Prostate gland (tissue), 2 donors: ENCODE results near the gene TRAF3. TPM values are rescaled to one million over a fixed set of nuclear protein-coding genes. Genes with fewer than 3 reads are reported as not detected.

Experiments
- DNase-seq: peaks from one replicate; pipeline ENCODE4 v3.0.0-alpha.2; 2019; ENCODE audit warnings: low spot score
- H3K27ac ChIP-seq, 2 donors: fragments of 200-600 bp; sonication (generic); 2 replicates each; pipeline ENCODE4 v1.5.1; 2017 to 2019
- H3K27me3 ChIP-seq: fragments of 200-600 bp; sonication (generic); replicated peaks from 2 replicates; pipeline ENCODE4 v1.5.1; 2019; ENCODE audit not compliant: insufficient read depth
- H3K36me3 ChIP-seq, 2 donors: fragments of 200-600 bp; sonication (generic); 1 replicate in 1 of 2; 2 replicates in 1 of 2; pipeline versions ENCODE4 v1.5.1 to v1.8.1; 2017 to 2019
- H3K4me1 ChIP-seq: fragments of 200-600 bp; sonication (generic); replicated peaks from 2 replicates; pipeline ENCODE4 v1.5.1; 2019
- H3K4me3 ChIP-seq, 2 donors: fragments of 200-600 bp; sonication (generic); 2 replicates each; pipeline ENCODE4 v1.5.1; 2017 to 2019
- H3K9me3 ChIP-seq: fragments of 200-600 bp; sonication (generic); 2 replicates; pipeline ENCODE4 v1.5.1; 2017
- POLR2A ChIP-seq: fragments of 450-650 bp; IDR thresholded peaks from one replicate; pipeline ENCODE4 v1.6.1; 2016; ENCODE audit warnings: antibody characterized with exemption, mild to moderate bottlenecking
- POLR2AphosphoS5 ChIP-seq: sonication (generic); formaldehyde crosslinking; IDR thresholded peaks from one replicate; pipeline ENCODE4 v1.6.1; 2017; ENCODE audit warnings: antibody characterized with exemption
- WGBS: methylation state at CpG from one replicate; pipeline ENCODE4 v1.1.5; 2018; 5-methylcytosine and 5-hydroxymethylcytosine counted together
- intact Hi-C: fragments of 100-400 bp; cut with DNase I; formaldehyde crosslinking; loops from one replicate; pipeline ENCODE4 v1.14.2; 2022
- total RNA-seq, 2 donors: library from RNA; depleted of rRNA; stranded (reverse); fragments of >200 nt; gene quantifications; one replicate each; pipeline ENCODE4 v1.1.0, GENCODE V29; 2016
- TF ChIP-seq, protein P1 (sequence below), 4 experiments: fragments of 200-600 bp in 2 of 4; fragments of 450-650 bp in 2 of 4; sonication (generic) in 2 of 4; IDR thresholded peaks; 1 replicate in 3 of 4; 2 replicates in 1 of 4; pipeline ENCODE4 v1.5.1; 2016 to 2019; ENCODE audit warnings: antibody characterized with exemption in 4 of 4, mild to moderate bottlenecking in 2 of 4, moderate library complexity in 2 of 4

Gene TRAF3
- total RNA-seq, 2 donors from 2014 or later: 8.3 to 22.0 TPM

DNA sequence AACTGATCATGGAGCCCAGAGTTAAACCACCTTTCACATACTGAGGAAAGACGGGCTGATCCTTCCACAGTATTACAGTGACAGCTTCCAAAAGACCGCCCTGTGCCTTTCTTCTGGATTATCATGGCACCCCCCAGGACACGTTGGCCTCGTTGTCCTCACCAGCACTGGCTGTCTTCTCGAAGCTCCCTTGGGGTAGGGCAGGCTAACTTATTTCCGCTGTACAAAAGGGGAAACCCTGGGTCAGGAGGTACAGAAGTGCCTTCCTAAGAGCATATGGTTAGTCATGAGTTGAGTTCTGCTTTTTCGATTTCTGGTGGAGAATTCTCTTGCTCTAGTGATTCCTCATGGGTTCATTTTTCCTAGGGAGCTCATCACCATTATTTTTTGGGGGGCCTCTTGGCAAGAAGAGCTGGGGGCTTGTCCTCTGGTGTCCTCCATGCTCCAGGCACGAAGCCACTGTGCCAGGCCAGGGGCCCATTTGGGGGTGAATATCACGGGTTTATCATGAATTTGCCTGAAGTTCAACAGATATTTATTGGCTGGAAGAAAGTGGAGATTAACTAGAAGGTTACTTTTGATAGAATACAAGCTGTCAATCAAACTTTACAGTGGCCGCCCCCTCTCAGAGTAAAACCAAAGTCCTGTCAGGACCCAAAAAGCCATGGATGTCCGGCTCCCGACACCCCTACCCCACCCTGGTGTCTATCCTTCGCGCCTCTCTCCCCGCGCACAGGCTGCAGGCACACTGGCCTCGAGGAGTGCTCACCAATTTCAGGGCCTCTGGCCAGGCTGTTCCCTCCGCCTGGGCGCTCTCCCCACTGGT is 8.8 kb upstream of the TRAF3 start:
- Histone ChIP-seq H3K27me3 (no peaks in the 10 kb centered on the region), H3K9me3 (no peaks in the 10 kb centered on the region), H3K36me3 (no peaks in the 10 kb centered on the region), H3K27ac (no peak overlapping the region), H3K4me1 (no peaks in the 10 kb centered on the region), H3K4me3 (no peak overlapping the region)
- intact Hi-C loops: no loop called here
- WGBS: 88% methylated on average over 19 of the region's 19 CpGs
- no peak for DNase-seq
- TF ChIP-seq POLR2A (no peak), POLR2AphosphoS5 (no peak)
- TF ChIP-seq, protein P1, sequence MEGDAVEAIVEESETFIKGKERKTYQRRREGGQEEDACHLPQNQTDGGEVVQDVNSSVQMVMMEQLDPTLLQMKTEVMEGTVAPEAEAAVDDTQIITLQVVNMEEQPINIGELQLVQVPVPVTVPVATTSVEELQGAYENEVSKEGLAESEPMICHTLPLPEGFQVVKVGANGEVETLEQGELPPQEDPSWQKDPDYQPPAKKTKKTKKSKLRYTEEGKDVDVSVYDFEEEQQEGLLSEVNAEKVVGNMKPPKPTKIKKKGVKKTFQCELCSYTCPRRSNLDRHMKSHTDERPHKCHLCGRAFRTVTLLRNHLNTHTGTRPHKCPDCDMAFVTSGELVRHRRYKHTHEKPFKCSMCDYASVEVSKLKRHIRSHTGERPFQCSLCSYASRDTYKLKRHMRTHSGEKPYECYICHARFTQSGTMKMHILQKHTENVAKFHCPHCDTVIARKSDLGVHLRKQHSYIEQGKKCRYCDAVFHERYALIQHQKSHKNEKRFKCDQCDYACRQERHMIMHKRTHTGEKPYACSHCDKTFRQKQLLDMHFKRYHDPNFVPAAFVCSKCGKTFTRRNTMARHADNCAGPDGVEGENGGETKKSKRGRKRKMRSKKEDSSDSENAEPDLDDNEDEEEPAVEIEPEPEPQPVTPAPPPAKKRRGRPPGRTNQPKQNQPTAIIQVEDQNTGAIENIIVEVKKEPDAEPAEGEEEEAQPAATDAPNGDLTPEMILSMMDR (IDR thresholded peaks at IDR 0.05): no peak

DNA sequence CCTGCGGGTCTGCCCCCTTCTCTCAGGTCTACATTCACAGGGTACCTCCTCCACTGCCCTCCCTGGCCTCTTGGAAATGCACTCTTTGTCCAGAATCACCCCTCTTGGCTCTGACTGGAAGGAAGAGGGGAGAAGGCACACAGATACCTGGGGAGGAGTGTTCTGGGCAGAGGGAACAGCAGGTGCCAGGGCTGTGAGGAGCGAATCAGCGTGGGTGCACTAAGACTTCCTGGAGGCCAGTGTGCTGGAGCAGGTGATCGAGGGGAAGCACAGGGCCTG is 8.3 kb upstream of the TRAF3 start:
- Histone ChIP-seq H3K27me3 (no peaks in the 10 kb centered on the region), H3K36me3 (no peaks in the 10 kb centered on the region), H3K9me3 (no peaks in the 10 kb centered on the region), H3K27ac (no peak overlapping the region), H3K4me3 (no peak overlapping the region), H3K4me1 (no peaks in the 10 kb centered on the region)
- DNase-seq: no peak
- 95% methylated on average over 4 of the region's 4 CpGs for WGBS
- TF ChIP-seq POLR2A: no peak
- no peak for TF ChIP-seq POLR2AphosphoS5
- TF ChIP-seq, protein P1 (IDR thresholded peaks at IDR 0.05): no peak
- intact Hi-C loops: no loop called here

DNA sequence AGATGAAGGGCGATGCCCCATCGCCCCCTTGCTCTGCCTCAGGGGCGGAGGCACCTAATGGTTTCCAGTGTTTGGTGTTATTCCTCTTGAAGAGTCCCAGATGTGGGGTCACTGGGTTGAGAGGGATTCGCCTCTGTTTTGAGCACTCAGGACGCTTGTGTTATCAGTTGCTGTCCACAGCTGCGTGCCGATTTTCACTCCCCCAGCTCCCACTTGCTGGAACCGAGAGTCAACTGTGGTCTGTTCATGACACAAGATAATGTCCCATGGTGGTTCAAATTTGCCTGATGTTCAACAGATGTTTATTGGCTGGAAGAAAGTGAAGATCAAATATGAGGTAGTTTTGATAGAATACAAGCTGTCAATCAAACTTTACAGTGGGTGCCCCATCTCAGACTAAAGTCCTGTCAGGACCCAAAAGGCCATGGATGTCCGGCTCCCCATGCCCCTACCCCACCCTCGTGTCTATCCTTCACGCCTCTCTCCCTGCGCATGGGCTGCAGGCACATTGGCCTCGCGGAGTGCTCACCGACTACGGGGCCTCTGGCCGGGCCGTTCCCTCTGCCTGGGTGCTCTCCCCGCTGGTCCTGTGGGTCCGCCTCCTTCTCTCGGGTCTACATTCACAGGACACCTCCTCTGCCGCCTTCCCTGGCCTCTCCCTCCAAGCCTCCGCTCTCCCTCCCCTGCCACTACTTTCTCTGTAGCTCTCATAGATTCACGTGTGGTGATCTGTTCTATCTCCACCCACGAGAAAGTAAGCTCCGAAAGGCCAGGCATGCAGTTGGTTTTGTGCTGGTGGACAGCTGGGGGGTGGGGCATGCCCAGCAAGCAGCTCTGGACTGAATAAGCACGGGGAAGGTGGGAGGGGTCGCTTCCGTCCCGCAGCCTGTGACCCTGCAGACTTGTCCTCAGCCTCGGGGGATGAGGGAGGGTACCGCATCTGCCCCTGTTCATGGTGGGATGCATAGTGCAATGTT is 6.8 kb upstream of the TRAF3 start:
- H3K36me3 ChIP-seq: no peaks in the 10 kb centered on the region
- H3K9me3 ChIP-seq: no peaks in the 10 kb centered on the region
- WGBS: 76% methylated on average over 32 of the region's 32 CpGs
- no peaks in the 10 kb centered on the region for H3K4me1 ChIP-seq
- no peaks in the 10 kb centered on the region for H3K27me3 ChIP-seq
- no peak overlapping the region for H3K27ac ChIP-seq
- DNase-seq: no peak
- TF ChIP-seq POLR2AphosphoS5 (no peak), POLR2A (no peak)
- TF ChIP-seq, protein P1 (IDR thresholded peaks at IDR 0.05): no peak
- no peak overlapping the region for H3K4me3 ChIP-seq
- intact Hi-C loops: loop anchor here (5.0 kb wide), 1 partner anchor 142 kb away; no protein-coding TSS in a partner anchor

DNA sequence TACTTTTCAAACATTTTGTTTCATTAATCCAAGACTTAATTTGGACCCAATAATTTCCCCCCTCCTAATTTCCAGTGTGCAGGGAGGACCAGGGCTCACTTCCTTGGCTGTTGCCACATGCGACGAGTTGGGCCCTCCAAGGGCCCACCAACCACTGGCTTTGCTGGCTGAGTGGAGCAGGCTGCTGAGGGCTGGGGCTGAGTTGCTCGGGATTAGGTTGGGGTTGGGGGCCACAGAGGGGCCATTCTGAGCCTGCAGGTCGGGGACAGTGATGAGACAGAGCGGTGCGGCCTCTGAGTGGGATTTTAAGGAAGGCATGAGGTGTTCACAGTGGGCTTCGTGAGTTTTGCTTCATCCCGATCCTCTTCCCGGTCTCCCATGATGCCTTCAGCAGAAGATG is 6.1 kb upstream of the TRAF3 start:
- intact Hi-C loops: loop anchor here (5.0 kb wide), 1 partner anchor 141 kb away; no protein-coding TSS in a partner anchor
- no peaks in the 10 kb centered on the region for H3K27me3 ChIP-seq
- TF ChIP-seq POLR2A (no peak), POLR2AphosphoS5 (no peak)
- TF ChIP-seq, protein P1 (IDR thresholded peaks at IDR 0.05): no peak
- no peak overlapping the region for H3K27ac ChIP-seq
- H3K4me3 ChIP-seq: no peak overlapping the region
- no peak for DNase-seq
- H3K4me1 ChIP-seq: no peaks in the 10 kb centered on the region
- WGBS: 93% methylated on average over 9 of the region's 9 CpGs
- no peaks in the 10 kb centered on the region for H3K9me3 ChIP-seq
- H3K36me3 ChIP-seq: no peaks in the 10 kb centered on the region
